ENCODE results near the gene COPG1. TPM values are rescaled to one million over a fixed set of nuclear protein-coding genes. Genes with fewer than 3 reads are reported as not detected.

Gene COPG1
- total and polyA plus RNA-seq, 2 of the 13 experiments (the other 11 are each of a cell fraction or from before 2014, with no cell fraction given) = 98.6 to 166 TPM

DNA sequence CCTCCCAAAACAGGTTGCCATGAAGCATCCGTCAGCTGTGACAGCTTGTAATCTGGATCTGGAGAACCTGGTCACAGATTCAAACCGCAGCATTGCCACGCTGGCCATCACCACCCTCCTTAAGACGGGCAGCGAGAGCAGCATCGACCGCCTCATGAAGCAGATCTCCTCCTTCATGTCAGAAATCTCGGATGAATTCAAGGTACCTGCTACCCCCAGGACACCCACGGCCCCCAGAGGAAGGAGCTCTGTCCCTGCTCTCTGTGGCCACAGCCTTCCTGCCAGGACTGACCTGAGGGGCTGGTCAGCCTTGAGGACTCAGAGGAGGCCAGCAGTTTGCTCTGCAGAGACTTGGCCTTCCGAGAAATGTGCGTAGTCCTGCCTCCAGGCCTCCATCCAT is 11.2 kb downstream of the COPG1 start (continued):
- TF ChIP-seq MZF1 (CRISPR knock-in tag; IDR thresholded peaks at IDR 0.05; ENCODE audit: borderline replicate concordance) = no peak
- no peak for TF ChIP-seq XBP1 (CRISPR knock-in tag; IDR thresholded peaks at IDR 0.05)
- TF ChIP-seq, protein P1, sequence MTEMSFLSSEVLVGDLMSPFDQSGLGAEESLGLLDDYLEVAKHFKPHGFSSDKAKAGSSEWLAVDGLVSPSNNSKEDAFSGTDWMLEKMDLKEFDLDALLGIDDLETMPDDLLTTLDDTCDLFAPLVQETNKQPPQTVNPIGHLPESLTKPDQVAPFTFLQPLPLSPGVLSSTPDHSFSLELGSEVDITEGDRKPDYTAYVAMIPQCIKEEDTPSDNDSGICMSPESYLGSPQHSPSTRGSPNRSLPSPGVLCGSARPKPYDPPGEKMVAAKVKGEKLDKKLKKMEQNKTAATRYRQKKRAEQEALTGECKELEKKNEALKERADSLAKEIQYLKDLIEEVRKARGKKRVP (CRISPR knock-in tag; IDR thresholded peaks at IDR 0.05) = no peak
- TF ChIP-seq, protein P2, sequence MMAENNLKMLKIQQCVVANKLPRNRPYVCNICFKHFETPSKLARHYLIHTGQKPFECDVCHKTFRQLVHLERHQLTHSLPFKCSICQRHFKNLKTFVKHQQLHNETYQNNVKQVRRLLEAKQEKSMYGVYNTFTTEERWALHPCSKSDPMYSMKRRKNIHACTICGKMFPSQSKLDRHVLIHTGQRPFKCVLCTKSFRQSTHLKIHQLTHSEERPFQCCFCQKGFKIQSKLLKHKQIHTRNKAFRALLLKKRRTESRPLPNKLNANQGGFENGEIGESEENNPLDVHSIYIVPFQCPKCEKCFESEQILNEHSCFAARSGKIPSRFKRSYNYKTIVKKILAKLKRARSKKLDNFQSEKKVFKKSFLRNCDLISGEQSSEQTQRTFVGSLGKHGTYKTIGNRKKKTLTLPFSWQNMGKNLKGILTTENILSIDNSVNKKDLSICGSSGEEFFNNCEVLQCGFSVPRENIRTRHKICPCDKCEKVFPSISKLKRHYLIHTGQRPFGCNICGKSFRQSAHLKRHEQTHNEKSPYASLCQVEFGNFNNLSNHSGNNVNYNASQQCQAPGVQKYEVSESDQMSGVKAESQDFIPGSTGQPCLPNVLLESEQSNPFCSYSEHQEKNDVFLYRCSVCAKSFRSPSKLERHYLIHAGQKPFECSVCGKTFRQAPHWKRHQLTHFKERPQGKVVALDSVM (CRISPR knock-in tag; IDR thresholded peaks at IDR 0.05) = no peak
- no peak for TF ChIP-seq IKZF4 (CRISPR knock-in tag; IDR thresholded peaks at IDR 0.05; ENCODE audit: borderline replicate concordance, low read depth, not compliant biosample characterization)
- no peak for TF ChIP-seq AGO2 (optimal IDR thresholded peaks at IDR 0.05; ENCODE audit: low read depth, low read length)
- no peak for TF ChIP-seq DNMT3B (CRISPR knock-in tag; conservative IDR thresholded peaks at IDR 0.05)
- no peak for TF ChIP-seq FLYWCH1 (CRISPR knock-in tag; IDR thresholded peaks at IDR 0.05)
- no peak for TF ChIP-seq ZNF570 (CRISPR knock-in tag; IDR thresholded peaks at IDR 0.05; ENCODE audit: borderline replicate concordance)
- TF ChIP-seq, protein P3, sequence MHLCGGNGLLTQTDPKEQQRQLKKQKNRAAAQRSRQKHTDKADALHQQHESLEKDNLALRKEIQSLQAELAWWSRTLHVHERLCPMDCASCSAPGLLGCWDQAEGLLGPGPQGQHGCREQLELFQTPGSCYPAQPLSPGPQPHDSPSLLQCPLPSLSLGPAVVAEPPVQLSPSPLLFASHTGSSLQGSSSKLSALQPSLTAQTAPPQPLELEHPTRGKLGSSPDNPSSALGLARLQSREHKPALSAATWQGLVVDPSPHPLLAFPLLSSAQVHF (CRISPR knock-in tag; IDR thresholded peaks at IDR 0.05) = no peak
